ENCODE measurements around the gene RXRA.

The RXRA gene

DNA sequence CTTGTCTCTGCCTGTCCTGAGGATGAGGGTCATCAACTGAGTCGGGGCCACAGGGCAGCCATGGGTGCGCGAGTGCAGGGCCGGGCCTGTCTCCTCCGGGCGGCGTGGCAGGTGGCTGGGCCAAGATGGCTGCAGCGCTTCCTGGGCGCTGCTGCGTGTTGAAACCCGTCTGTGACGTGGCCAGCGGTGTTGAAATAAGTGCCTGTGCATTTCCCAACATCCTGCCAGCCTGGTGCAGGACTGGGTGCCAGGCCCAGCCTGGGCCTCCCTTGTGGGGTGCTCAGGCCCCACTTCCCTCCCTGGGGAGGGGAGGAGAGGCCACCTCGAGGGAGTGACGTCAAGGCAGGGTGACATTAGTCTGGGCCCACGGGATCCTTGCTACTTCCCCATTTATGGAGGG, 45.5 kb downstream of the RXRA start:
- DNase-seq = no peak

DNA sequence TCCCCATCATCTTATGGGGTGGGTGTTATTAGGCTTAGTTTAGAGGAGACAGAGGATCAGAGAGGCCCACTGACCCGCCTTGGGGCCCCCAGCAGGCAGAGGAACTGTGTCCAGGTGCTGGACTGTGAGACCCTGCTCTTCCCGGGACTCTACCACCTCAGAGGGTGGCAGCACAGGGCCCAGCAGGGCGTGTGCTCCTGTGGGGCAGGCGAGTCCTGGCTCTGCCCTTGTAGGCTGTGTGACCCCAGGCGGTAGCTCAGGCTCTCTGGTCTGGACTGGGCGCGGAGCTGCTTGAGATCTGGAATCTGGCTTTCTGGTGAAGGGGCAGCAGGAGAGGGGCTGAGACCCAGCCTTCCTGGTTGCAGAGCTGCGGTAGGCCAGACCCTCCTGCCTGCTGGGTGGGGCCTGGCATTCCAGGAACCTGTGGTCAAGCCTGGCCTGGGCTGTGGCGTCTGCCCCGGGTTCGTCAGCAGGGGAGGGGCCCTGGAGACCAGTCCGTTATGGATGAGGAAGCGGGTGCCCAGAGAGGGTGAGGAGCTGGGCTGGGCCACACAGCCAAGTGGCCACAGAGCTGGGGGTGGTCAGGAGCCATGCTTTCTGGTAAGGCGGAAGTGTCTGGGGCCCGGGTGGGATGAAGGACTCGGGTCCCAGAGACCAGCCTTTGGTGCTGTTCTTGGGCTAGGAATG, 46.5 kb downstream of the RXRA start:
- DNase-seq = no peak

DNA sequence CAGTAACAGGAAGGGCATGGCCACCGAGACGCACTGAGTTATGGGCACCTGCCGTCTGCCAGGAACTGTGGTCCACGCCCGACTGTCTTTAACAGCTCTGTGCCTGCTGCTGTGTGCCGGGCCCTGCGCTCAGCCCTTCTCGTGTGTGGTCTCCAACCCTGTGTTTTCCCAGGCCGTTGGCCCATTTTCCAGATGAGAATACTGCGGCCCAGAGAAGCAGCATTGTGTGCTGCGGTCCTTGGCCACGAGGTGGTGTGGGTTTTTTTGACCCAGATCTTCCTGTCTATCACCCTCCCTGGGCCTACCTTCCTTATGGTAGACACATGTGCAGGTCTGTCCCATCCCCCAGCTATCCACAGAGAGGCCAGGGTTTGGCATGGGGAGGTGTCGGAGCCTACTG, 47.0 kb downstream of the RXRA start:
- no peak for DNase-seq

DNA sequence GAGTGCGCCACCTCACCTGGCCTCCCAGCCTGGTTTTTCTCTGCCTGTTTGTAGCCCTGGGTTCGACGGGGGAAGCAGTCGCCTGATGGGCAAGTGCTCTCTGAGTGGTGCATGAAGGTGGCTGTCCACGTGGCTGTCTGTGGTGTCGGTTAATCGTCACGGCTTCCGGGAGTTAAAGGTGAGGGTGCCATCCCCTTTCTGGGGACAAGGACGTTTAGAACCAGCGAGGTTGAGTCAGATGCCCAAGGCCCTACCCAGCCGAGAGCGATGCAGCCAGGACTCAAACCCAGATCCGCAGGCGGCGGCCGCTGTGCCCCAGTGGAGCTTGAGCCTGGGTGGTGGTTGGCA, 47.7 kb downstream of the RXRA start:
- no peak for DNase-seq

DNA sequence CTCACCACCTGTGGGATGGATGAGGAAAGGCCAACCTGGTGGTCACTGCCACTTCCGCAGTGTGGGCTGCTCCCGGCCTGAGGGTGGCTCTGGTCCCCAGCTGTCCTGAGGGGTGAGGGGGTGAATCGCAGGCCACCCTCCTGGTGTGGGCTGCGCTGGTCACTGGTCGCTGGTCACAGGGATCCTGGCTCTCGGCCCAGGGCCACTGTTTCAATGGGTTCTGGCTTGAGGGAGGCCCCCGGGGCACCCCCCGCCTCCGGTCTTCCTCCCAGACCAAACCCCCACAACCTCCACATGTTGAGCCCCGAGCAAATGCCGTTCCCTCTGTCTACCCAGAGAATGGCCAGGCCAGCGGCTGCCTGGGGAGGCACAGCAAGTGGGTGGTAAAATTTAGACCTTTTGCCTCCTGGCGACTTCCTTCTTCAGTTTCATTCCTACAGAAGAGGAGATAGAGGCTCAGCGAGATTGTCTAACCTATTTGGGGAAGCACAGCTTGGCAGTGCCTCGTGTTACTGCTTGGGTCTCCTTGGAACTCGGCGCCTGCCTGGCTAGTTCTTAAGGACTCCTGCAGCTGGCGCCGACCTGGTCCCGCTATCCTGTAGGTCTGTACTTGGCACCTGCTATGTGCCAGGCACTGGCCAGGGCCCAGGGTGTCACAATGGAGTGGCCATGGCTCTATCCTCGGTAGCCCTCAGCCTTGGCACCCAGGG, 48.2 kb downstream of the RXRA start:
- DNase-seq = no peak

- DNase-seq = no peak
These were observed 48.7 kb downstream of the RXRA start for GRCh38 chr9:134375011-134375390.

DNA sequence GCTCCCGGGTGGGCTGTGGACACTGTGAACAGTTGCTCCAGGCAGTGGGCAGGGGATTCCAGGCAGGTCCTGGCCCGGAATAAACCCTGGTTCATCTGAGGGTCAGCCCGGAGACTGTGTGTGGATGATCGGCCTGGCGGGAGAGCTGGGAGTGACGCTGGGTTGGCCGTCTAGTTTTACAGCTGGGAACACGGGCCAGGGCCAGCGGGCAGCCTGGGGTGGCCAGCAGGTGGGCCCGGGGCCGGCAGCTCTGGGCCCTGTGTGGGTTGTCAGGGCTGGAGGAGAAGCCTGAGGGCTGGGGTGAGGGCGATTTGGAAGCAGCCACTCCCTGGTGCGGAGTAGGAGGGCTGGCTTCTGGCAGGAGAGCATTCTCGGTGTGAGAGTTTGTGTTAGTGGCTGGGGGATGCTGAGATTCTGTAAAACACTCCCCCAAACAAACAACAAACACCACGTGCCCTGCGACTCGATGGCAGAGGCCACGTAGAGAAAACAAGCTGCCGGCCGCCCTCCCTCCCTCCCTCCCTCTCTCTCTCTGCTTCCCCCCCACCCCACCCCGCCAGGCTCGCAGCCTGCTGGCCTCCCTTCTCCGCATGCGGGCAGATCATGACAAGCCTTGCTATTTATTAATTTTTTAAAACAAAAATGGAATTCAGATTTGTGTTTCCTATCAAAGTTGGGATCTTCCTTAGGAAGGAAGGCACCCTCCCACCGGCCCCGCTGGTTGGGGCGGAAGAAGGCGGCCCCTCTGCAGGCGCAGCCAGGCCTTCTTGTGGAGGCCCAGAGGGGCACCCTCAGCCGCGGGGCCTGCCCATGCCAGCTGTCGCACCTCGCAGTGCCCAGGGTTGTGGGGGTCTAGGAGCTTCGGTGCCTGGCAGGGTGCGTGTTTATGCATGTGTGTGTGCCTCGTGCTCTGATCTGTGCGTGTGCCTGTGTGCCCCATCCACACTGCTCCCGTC, 49.5 kb downstream of the RXRA start:
- DNase-seq = no peak

- no peak for DNase-seq
These were observed 50.3 kb downstream of the RXRA start for GRCh38 chr9:134376386-134377142.

GRCh38 chr9:134377143-134377484, 50.9 kb downstream of the RXRA start:
- no peak for DNase-seq

DNA sequence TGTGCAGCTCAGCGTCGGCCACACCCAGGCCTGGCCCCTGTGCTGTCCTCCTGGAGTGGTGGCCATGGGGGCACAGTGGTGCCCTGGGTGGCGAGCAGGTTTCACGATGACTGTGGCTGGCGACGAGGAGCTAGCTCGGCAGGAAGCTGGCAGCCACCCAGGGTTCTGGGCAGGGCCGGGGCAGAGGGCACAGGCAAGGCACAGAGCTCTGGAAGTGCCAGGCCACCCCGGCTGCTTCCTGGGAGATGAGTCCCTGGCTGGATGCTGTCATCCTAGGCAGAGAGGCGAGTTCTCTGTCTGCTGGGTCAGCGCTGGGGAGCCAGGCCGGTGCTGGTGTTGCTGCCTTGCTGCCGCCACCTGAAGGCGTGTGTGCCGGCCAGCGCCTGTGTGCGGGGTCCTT, 51.7 kb downstream of the RXRA start:
- no peak for DNase-seq

DNA sequence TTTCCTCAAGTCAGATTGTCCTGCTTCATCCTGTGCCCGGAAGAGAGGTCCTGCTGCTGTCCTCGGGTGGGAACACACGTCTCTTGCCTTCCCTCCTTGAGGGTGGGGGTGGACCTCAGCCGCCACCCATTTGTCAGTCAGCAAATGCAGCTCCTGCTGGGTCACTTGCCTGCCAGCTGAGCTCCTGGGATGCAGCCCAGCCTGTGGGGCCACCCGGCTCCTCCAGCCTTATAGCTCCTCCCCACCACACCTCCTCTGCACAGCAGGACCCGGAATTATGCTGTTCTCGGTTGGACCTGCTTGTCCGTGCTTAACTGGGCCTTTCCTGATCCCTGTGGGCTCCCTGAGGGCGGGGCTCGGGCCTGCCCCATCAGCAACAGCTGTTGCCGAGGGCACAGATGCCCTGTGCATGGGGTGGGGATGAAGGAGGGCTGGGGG, 52.7 kb downstream of the RXRA start:
- no peak for DNase-seq

GRCh38 chr9:134379831-134380365, 53.6 kb downstream of the RXRA start:
- no peak for DNase-seq

DNA sequence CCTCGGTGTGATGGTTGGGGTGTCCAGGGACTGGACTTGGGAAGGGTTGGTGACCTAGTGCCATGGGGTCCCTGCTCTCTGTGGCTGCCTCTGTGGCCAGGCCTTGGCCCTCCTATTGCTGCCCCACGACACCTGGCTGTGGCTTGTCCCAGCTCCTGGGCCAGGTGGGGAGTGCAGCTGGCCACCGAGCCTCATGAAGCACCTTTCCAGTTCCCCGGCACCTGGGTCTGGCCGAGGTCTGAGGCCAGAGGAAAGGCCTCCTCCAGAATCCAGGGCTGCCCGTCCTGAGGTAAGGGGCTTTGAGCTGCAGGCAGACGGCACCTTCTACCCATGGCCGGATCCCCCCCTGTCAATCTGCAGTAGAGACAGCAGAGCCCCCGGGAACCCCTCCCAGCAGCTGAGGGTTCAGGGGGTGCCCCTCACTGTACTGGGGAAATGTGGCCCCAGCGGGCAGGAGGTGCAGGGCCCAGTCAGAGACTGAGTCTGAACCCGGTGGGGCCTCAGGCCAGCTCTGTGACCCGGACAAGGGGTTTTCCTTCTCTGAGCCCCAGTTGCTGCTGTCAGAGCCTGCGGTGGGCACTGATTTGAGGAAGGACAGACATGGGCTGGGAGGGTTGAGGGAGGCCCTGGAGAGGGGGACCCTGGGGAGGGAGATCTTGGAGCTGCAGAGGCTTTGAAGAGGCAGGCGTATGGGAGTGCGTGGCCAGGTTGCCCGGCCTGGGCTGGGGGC, 54.5 kb downstream of the RXRA start:
- DNase-seq = no peak

- DNase-seq = no peak
These were observed 55.0 kb downstream of the RXRA start for GRCh38 chr9:134381272-134381661.

DNA sequence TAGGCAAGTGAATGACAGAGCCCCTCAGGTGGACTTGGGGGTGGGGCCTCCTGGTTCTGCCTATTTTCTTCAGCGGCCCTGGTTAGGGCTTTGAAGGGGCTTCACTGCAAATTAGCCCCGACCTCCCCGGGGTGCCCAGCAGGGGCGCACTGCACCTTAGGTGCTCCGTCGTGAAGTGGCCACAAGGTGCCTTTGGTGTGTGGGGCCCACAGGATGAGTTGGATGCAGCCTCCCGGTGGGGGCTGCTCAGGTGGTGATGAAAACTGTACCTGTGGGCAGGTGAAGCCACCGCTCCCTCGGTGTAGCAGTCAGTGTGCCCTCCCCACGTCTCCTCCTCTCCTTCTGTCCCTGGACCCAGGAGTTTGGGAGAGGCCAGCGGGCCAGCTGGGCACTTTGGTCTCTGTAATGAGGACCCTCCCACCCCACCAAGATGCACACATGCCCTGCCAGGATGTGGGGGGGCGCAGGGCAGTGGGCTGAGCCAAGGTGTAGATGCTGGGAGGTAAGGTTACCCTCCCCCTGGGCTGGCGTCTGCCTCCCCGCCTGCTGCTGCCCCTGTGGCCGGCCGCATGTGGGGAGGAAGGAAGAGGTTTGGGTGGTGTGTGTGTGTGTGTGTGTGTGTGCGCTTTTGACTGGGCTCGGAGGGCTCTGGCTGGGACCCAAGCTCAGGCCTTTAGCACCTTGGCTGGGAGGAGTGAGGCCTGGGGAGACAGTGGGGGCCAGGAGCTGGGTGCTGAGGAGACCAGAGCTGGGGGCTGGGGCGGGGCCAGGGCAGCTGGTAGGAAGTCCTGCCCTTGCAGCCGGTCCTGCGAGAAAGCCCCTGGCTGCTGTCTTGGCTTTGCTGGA, 55.6 kb downstream of the RXRA start:
- no peak for DNase-seq

- DNase-seq = no peak
These were observed 56.5 kb downstream of the RXRA start for GRCh38 chr9:134382733-134383132.

DNA sequence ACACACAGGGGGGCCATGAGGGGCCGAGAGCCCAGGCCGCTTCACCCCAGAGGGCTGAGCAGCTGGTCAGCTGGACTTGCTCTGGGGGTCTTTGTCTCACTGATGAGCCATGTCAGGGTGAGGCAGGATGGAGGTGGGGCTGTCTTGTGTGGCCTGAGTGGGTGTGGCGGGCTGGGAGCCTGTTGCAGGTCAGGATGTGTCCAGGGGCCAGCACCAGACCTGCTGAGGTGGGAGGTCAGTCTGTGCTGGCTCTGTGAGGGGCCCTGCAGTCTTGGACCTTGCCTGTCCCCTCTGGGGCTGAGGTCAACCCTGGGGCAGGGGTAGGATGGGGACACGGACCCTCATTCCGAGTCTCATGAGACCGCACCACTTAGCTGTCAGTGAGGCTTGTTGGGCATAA, 56.9 kb downstream of the RXRA start:
- DNase-seq = no peak

GRCh38 chr9:134384811-134385479, 58.7 kb downstream of the RXRA start:
- DNase-seq = no peak

- DNase-seq = no peak
These were observed 59.7 kb downstream of the RXRA start for GRCh38 chr9:134385915-134386314.
